Endothelial cell (in vitro differentiated cells): ENCODE measurements around the gene ZMYM4. TPM values are rescaled to one million over a fixed set of nuclear protein-coding genes. Genes with fewer than 3 reads are reported as not detected.

Experiments used
- DNase-seq: peaks from one replicate; pipeline ENCODE4 v3.0.0; 2021; ENCODE audit warnings: low spot score
- H3K27ac Mint-ChIP-seq: one replicate; pipeline ENCODE4 v1.8.0; 2021; ENCODE audit warnings: mixed read lengths, inconsistent platforms; ENCODE audit not compliant: unreplicated experiment
- H3K27me3 Mint-ChIP-seq: one replicate; pipeline ENCODE4 v1.8.0; 2021; ENCODE audit warnings: mild to moderate bottlenecking, moderate library complexity, mixed read lengths, inconsistent platforms; ENCODE audit not compliant: unreplicated experiment
- H3K36me3 Mint-ChIP-seq: one replicate; pipeline ENCODE4 v1.8.0; 2021; ENCODE audit warnings: mild to moderate bottlenecking, low read depth, mixed read lengths, inconsistent platforms; ENCODE audit not compliant: unreplicated experiment
- H3K4me1 Mint-ChIP-seq: one replicate; pipeline ENCODE4 v1.8.0; 2021; ENCODE audit warnings: mild to moderate bottlenecking, mixed read lengths, inconsistent platforms; ENCODE audit not compliant: unreplicated experiment
- H3K4me3 Mint-ChIP-seq: one replicate; pipeline ENCODE4 v1.8.0; 2021; ENCODE audit warnings: mild to moderate bottlenecking, mixed read lengths, inconsistent platforms; ENCODE audit not compliant: unreplicated experiment
- H3K9me3 Mint-ChIP-seq: one replicate; pipeline ENCODE4 v1.8.0; 2021; ENCODE audit warnings: mixed read lengths, inconsistent platforms; ENCODE audit not compliant: unreplicated experiment
- CTCF ChIP-seq: fragments of 200-600 bp; sonication (generic); IDR thresholded peaks from one replicate; pipeline ENCODE4 v1.5.0; 2021; ENCODE audit warnings: antibody characterized with exemption; ENCODE audit not compliant: unreplicated experiment
- long read RNA-seq: library from polyadenylated mRNA; unstranded; transcript quantifications from one replicate; pipeline ENCODE4 v2.0.0, GENCODE V29; 2020; ENCODE audit not compliant: unreplicated experiment
- total RNA-seq: library from RNA; stranded (reverse); fragmentation: NEBNext Ultra II Directional; extraction: Animal tissue kit (Norgen Biotek cat#: 25700); gene quantifications from one replicate; pipeline ENCODE4 v1.2.1, GENCODE V29; 2021; ENCODE audit not compliant: unreplicated experiment

ZMYM4 gene
- total RNA-seq = 102 TPM
- long read RNA-seq, partial matches to known transcripts = 1 of 8 reads
- long read RNA-seq, other reads (novel, unspliced or antisense) = 3 of 8 reads

GRCh38 chr1:35268282-35269200 is at the start of gene ZMYM4:
Gene ZMYM4, plus strand, starts transcription at chr1:35268709. Its CDS starts 338 bp downstream, at chr1:35269047.
- Mint-ChIP-seq H3K9me3 (no peaks in the 10 kb centered on the region), H3K4me3 (peak within 1 kb of the TSS; percentile 95)

GRCh38 chr1:35220976-35221375 is 47.5 kb upstream of the ZMYM4 start:
- Mint-ChIP-seq H3K27ac (no peak overlapping the region), H3K36me3 (no peaks in the 10 kb centered on the region), H3K4me1 (peaks cover 2% of the 10 kb centered on the region), H3K4me3 (no peak overlapping the region), H3K9me3 (no peaks in the 10 kb centered on the region), H3K27me3 (peaks cover 2% of the 10 kb centered on the region)
- DNase-seq = peak; percentile 24
- peak; percentile 73 for TF ChIP-seq CTCF

More at GRCh38 chr1:35268282-35269200, at the start of gene ZMYM4:
- Mint-ChIP-seq H3K27ac (peak within 1 kb of the TSS; percentile 81), H3K27me3 (no peaks in the 10 kb centered on the region), H3K4me1 (peaks cover 21% of the 10 kb centered on the region), H3K36me3 (no peaks in the 10 kb centered on the region)
- peak; percentile 87 for DNase-seq
- no peak for TF ChIP-seq CTCF

GRCh38 chr1:35222322-35223083 is 46.0 kb upstream of the ZMYM4 start:
- TF ChIP-seq CTCF = no peak
- peaks cover 2% of the 10 kb centered on the region for H3K4me1 Mint-ChIP-seq
- peaks cover 2% of the 10 kb centered on the region for H3K27me3 Mint-ChIP-seq
- H3K36me3 Mint-ChIP-seq = no peaks in the 10 kb centered on the region
- H3K27ac Mint-ChIP-seq = no peak overlapping the region
- no peaks in the 10 kb centered on the region for H3K9me3 Mint-ChIP-seq
- H3K4me3 Mint-ChIP-seq = no peak overlapping the region
- DNase-seq = no peak

- H3K27ac Mint-ChIP-seq = no peak overlapping the region
- H3K27me3 Mint-ChIP-seq = peaks cover 2% of the 10 kb centered on the region
- no peaks in the 10 kb centered on the region for H3K36me3 Mint-ChIP-seq
- H3K4me3 Mint-ChIP-seq = no peak overlapping the region
- no peaks in the 10 kb centered on the region for H3K9me3 Mint-ChIP-seq
- no peak for TF ChIP-seq CTCF
- H3K4me1 Mint-ChIP-seq = peaks cover 2% of the 10 kb centered on the region
- no peak for DNase-seq
Measured at GRCh38 chr1:35223084-35223630, 45.4 kb upstream of the ZMYM4 start.
